ENCODE measurements around the gene CPT1C.
"Not testable (repeated sequence)": the region's sequence is repeated elsewhere in the genome, so short reads cannot be mapped to it uniquely, and the experiment has no call there.

Gene CPT1C

DNA sequence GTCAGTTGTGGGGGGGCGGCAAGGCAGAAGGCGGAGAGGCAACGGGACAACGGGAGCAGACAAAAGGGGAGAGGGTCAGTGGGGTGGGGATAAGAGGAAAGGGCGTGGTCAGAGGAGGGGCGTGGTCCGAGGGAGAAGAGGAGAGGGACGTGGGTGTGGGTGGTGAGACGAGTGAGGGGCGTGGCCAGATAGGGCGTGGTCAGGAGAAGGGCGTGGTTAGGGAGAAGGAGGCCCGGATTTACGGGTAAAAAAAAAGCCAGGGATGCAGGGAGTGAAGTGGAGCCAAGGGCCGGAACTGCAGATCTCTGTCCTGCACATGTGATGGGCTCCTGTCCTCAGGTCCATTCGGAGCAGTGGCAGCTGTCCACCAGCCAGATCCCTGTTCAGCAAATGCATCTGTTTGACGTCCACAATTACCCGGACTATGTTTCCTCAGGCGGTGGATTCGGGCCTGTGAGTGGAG, 21.5 kb downstream of the CPT1C start:
- no peak for DNase-seq

DNA sequence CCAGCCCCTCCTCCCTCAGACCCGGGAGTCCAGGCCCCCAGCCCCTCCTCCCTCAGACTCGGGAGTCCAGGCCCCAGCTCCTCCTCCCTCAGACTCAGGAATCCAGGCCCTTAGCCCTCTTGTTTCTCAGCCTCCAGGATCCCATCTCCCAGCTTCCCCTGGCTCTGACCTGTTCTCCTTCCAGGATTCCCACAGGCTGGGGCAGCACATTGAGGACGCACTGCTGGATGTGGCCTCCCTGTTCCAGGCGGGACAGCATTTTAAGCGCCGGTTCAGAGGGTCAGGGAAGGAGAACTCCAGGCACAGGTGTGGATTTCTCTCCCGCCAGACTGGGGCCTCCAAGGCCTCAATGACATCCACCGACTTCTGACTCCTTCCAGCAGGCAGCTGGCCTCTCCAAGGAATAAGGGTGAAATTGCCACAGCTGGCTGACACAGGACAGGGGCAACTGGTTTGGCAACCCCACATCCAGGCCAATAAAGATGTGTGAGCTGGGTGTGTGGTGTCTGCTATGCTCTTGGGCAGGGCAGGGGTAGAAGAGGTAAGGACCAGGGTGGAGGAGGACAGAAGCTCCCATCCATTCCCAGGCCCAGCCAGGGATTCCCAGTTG, 22.4 kb downstream of the CPT1C start:
- no peak for DNase-seq

DNA sequence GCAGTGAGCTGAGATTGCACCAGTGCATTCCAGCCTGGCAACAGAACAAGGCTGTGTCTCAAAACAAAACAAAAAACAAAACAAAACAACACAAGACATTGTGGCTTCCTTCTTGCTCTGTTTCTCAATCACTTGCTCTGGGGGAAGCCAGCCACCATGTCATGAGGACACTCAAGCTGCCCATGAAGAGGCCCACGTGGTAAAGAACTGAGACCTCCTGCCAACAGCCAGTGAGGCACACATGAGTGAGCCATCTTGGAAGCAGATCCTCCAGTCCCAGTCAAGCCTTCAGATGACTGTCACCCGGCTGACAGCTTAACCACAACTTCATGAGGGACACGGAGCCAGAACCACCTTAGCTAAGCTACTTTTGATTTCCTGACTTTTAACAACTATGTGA, 25.2 kb downstream of the CPT1C start:
- DNase-seq = no peak

DNA sequence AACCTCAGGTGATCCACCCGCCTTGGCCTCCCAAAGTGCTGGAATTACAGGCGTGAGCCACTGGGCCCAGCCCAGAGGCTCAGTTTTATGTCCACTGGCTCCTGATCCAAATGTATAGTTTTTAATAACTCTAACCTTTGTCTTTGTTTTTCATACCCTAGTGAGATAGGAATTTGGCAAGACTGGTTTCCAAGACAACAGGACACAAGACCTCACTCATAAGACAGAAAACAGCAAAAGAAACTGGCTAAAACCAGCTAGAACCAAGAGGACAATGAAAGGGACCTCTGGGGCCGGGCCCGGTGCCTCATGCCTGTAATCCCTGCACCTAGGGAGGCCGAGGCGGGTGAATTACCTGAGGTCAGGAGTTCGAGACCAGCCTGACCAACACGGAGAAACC, 27.6 kb downstream of the CPT1C start:
- DNase-seq = no peak

DNA sequence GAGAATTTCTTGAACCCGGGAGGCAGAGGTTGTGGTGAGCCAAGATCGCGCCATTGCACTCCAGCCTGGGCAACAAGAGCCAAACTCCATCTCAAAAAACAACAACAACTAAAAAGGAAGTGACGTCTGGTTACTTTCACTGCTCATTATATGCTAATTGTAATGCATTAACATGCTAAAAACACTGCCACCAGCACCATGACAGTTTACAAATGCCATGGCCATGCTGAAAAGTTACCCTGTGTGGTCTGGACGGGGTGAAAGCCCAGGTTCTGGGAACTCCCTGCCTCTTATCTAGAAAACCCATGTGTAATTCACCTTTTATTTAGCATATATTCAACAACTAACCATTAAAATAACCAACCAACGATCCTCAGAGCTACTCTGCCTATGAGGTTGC, 28.1 kb downstream of the CPT1C start:
- DNase-seq = no peak

DNA sequence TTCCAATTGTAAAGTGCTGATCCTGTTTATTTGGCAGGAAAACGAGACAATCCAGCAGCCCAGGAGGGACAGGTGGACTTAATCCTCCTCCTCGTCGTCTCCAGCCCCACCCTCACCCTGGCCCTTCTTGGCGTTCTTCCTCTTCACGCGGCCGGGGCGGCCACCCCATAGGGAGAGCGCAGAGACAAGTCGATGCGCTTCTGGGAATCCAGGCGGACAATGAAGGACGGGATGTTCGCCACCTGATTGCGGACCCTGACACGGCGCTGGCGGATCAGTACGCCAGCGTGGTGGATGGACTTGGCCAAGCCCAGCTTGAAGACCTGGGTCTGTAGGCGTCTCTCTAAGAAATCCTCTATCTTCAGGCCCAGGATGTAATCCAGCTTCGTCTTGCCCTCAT, 28.5 kb downstream of the CPT1C start:
- DNase-seq = not testable (repeated sequence)

DNA sequence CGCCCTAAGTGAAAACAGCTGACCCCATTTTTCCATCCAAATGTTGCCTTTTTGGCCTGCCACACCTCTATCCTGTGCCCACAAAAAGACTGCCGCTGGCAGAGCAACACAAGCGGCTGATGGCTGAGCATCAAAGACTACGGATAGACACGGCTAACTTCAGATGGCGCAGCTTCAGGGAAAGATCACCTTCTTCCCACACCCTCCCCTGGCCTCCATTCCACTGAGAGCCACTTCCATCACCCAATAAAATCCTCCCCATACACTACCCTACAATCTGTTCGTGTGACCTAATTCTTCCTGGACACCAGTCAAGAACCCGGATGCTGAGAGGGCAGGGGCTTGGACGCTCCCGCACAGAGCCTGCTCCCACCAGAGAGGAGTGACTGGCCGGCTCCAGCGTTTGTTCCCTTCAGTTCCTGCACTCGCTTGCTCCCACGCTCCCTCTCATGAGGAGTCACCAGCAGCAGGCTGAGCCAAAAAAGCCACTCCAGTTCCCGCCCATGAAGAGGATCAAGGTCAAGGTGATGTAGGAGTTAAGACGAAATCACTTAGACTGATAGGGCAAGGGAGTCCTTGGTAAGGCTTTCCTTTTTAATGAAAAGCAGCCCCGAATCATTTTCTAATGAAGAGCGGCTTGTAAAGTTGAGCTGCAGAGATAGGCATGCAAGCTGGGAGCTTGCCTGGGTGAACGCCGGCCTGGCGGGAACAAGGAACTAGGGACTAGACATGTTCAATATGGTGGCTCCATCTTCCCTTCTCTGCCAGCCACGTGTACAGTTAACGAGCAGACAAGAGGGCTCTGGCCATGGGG, 36.5 kb downstream of the CPT1C start:
- DNase-seq = no peak

DNA sequence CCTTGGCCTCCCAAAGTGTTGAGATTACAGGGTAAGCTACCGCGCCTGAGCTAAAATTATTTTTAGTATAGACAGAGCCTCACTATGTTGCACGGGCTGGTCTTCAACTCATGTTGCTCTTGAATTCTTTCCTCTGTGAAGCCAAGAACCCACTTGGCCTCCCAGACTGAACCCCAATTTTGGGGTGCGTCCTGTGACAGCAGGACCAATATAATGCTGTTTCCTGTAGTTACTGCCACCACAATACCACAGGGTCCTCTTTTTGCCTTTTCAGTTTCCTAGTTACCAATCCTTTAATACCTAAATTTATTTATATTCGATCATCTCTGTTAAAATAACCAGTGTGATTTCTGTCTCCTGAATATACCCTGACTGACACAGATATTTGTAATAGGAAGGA, 39.2 kb downstream of the CPT1C start:
- DNase-seq = no peak

DNA sequence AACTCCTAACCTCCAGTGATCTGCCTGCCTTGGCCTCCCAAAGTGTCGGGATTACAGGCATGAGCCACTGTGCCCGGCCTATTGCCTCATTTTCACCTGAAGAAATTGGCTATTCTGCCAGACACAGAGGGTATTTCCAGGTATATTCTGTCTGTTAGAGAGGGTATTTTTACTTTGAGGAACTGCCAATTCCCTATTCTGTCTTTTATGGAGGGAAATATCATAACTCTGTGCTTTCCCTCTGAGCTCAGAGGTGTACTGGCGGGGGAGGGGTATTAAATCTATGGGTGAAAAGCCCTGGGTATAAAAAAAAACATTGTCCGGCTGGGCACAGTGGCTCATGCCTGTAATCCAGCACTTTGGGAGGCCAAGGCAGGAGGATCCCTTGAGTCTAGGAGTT, 47.4 kb downstream of the CPT1C start:
- DNase-seq = no peak

DNA sequence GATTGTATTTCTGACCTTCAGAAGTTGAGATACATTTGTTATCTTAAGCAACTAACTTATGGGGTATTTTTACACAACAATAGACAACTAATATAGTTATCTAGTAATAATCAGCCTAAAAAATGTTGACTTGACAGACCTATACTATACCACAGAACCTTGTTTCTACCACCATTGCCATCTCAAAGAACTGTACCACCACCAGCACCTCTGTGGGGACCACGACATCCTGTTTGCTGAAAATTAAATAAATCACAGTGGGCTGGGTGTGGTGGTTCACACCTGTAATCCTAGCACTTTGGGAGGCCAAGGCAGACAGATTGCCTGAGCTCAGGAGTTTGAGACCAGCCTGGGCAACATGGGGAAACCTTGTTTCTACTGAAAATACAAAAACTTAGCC, 48.2 kb downstream of the CPT1C start:
- no peak for DNase-seq

DNA sequence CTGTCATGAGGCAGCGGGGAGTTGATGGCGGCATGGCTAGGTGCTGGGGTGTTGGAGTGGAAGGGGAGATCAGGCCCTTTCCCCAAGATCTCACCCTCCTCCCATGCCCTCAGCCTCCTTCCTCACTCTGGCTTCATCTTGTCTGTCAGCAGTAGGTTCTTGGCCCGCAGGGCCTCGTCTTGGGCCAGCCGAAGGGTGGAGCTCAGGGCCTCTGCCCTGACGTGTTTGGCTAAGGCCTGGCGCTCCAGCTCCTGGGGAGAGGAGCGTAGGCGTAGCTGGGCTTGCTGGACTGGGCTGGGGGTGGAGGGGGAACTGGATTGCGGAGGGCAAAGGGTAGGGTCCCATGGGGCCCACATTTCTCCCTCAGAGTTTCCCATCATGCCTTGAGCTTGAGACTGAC, 49.0 kb downstream of the CPT1C start:
- DNase-seq = no peak

DNA sequence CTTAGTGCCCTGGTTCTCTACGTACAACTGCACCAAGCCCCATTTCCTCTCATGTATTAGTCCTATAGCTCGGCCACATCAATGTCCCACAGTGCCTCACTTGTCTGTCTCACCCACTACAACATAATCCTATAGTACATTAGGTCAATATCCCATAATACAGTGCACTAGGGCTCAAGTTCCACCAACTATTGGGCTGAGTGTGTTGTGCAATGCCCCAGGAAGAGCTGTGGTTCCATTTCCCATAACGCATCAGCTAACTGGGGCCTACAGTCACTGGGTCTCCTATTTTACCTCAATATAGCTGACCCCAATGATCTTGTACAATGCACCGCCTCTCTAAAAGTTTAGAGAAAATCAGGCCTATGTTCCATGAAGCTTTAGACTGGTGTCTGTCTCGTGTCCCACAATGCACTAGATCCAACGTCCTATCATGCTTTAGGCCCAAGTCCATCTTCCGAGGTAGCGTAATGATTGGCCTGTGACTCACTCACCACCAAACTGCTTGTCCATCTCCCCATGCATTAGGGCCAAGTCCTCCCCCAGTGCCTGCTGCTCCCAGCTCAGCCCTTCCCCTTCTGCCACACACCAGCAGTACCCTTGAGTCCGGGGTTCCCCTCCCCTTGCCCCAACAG, 50.4 kb downstream of the CPT1C start:
- no peak for DNase-seq

DNA sequence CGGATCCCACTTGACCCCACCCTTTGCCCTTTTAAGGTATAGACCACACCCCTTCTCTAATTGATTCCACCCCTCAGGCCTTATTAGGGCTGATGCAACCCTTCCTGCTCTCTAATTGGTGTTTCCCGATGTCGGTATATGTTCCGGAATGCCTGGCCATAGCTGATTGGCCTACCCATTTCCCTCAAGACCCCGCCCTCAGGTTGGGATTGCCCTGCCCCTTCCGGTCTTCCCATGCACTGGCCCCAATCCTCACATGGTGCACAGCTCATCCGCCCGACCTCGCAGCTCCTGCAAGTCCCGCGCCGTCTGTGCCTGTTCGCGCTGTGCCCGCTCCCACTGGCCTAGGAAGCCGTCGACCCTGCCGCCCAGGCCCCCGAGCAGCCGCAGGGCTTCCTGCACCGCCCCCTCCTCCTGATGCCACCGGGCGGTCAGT, 54.0 kb downstream of the CPT1C start:
- no peak for DNase-seq

DNA sequence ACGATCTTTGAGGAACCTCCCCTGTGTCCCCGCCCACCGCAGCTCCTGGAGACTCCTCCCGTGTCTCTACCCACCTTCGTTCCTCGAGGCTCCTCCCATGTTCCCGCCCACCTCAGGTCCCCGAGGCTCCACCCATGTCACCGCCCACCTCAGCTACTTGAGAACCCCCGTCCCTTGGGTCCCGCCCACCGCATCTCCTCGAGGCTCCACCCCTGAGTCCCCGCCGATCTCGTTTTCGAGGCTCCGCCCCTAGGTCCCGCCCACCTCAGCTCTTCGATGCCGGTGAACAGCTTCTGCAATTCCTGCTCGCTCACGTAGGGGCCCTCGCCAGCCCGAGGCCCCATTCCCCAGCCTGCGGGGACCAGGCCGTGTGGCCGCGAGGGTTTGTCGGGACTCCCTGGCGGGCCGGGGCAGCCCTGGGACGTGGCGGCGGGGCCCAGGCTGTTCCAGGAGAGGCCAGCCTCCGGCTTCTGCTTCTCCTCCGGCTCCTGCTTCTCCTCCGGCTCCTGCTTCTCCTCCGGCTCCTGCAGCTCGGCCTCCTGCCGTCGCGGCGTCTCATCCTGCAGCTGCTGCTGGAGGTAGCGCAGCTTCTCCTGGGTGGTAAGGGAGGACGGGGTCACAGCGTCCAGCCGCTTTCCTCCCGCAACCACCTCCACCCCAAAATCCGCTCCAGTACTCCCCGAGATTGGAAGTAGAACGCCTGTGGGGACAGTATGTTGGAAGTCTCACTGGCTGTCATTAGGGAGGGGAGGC, 55.5 kb downstream of the CPT1C start:
- DNase-seq = peak; percentile 65 to 72

DNA sequence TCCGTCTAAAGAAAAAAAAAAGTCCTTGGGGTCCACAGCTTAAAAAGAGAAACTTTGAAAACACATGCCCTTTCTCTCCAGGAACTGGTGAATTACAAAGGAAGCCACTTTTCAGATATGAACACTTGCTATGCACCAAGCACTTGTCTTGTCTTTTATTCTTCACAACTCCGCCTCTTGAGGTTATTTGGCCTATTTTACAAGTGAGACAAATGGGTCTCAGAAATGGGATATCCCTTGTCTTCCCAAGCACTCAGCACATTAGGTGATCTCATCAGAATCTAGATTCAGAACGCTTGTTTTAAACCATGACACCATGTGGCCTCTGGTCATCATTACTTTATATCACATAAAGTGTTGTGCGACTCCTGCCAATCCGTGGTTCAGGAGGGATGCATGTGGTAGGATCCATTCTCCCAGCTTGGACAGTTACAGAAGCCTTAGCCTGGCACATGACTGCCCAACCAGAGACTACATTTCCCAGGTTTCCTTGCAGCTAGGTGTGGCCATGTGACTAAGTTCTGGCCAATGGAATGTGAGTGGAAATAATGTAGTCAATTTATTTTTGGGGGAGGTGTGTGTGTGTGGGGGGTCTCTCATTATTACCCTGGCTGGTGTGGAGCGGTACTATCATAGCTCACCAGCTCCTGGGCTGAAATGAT, 58.3 kb downstream of the CPT1C start:
- no peak for DNase-seq

DNA sequence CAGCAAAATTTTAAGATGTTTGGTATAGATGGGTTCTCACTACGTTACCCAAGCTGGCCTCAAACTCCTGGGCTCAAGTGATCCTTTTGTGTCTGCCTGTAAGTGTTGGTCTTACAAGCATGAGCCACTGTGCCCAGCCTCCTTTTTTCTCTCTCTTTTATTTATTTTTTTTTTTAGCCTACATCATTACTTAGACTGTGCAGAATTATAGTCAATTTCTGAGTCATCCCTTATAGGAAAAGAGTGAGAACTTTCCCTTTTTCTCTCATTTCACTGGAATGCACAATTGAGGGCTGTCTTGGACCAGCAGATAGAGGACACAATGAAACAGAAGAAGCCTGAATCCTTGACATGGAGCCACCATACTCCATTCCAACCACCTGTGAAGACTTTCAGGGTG, 58.9 kb downstream of the CPT1C start:
- no peak for DNase-seq

DNA sequence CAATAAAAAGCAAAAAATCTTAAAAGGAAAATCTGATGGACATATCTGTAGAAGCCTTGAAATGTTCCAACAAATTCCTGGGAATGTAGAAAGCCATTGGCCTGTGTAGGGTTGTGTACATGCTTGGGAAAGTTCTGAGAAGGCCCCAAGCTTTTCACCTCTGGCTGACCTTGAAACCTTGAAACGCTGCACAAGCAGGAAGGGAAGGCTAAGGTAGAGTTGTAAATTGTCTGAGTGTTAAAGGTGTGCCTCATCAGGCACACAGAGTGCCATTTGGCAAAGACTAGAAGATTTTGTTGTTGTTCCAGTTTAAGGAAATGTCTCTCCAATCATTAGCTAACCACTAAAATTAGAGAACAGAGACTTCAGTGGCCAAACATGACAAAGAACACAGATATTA, 61.8 kb downstream of the CPT1C start:
- DNase-seq = no peak

DNA sequence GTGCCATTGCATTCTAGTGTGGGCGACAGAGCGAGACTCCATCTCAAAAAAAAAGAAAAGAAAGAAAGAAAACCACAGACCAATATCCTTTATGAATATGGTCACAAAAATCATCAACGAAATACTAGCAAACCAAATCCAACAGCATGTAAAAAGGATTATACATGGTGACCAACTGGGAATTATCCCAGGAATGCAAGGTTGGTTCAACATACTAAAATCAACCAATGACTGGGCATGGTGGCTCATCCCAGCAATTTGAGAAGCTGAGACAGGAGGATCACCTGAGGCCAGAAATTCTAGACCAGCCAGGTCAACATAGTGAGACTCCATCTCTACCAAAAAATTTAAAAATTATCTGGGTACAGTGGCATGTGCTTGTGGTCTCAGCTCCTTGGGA, 65.0 kb downstream of the CPT1C start:
- DNase-seq = no peak

DNA sequence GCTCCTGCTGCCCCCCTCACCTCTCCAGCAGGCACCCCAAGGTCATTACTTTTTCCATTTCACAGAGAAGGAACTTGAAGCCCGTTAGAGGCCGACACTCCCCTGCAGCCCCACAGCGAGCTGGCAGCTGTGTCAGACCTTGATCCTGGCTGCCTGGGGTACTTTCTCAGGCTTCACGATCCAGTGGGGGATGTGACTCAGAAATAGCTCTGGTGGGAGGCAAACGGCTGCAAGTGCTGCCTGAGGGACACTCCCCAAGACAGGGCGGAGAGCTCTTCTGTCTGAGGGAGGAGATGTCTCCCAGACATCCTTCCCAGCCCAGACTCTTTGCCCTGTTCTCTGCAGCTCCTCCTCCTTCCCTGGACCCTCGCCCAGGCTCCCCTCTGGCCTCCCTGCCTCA, 67.4 kb downstream of the CPT1C start:
- DNase-seq = no peak

DNA sequence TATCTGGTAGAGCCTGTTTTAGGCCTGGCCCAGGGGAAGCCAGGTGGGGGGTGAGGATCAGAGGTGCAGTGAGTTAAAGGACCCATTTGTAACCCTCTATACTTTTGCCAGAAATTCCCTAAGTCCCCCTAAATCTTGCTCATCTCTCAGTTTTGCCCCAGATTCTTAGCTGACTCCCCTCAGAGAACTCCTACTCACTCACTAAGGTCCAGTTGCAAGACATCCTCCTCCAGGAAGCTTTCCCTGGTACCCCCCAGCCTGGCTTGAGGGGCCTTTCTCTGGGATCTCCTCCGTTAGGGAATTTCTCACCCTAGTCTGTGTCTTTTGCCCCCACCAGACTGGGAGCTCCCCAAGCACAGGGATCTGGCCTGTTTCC, 70.3 kb downstream of the CPT1C start:
- no peak for DNase-seq

DNA sequence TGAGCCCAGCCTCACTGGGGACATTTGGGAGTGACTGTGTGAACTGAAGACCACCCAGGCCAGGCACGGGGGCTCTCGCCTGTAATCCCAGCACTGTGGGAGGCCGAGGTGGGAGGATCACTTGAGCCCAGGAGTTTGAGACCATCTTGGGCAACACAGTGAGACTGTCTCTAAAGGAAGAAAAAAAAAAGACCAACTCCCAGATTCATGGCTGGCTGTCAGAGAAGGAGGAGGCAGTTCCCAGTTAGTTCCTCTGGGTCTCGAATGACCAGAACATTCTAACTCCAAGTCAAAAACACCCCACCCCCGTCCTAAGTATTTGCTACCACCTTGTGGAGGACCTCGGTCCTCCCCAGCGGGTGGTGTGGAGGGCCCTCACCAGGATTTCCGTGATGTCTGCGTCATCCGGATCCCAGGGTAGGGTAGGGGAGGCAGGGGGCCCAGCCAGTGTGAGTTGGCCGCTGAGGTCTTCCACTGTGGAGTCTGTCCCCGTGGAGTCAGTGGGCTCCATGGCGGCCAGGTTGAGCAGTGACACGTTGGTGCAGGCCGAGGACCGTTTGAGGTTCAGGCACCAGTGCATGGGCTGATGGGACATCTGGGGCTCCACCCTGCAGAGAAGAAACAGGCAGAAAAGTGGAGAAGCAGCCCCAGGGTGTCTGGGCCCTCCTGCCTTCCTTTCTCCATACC, 70.9 kb downstream of the CPT1C start:
- no peak for DNase-seq

DNA sequence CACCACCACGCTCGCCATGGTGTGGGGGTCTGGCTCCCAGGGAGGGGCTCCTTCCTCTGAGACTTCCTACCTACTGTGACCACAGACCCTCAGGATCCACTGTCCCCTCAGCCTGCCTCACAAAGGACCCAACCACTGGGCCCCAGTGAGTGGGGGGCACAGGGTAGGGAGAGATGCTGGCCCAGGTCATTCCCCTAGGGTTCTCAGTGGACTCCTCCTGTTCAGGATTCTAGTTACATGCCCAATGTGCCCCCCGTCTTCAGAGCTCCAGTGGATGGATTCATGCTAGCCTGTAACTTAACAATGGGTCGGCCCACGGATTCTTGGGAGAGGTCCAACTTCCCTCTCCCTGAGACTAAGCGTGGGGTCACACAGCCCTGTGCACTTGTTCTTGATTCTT, 72.3 kb downstream of the CPT1C start, which contains the start of gene TSKS:
Gene TSKS, minus strand, starts transcription at position 77 of the 400 bp plus-strand sequence. Its CDS starts 59 bp downstream, at position 18.
- DNase-seq = no peak
